HG03095 (cell line): ENCODE measurements around the gene ZNF423.

Experiments used
- ATAC-seq: cut with Tn5 transposase; IDR thresholded peaks from one replicate; pipeline ENCODE4 v1.9.1; 2021; ENCODE audit warnings: moderate library complexity; ENCODE audit not compliant: unreplicated experiment

ZNF423 gene

DNA sequence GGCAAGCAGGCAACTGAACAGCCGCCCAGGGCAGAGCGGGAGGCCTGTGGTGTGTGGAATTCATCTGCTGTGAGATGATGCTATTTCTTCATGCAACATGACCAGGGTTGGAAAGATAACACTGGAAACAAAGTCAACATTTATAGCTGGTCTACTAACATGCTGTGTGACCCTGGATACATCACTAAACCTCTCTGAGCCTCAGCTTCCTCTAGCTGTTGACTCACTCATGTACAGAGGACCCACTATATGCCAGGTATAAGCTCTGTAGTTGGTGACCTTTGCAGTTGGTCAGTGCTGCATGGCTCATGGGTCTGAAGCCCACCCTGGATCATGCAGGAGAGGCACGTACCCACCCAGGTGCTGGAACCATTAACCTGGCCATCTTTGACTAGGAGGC is 180.9 kb downstream of the ZNF423 start:
- ATAC-seq, result no peak

DNA sequence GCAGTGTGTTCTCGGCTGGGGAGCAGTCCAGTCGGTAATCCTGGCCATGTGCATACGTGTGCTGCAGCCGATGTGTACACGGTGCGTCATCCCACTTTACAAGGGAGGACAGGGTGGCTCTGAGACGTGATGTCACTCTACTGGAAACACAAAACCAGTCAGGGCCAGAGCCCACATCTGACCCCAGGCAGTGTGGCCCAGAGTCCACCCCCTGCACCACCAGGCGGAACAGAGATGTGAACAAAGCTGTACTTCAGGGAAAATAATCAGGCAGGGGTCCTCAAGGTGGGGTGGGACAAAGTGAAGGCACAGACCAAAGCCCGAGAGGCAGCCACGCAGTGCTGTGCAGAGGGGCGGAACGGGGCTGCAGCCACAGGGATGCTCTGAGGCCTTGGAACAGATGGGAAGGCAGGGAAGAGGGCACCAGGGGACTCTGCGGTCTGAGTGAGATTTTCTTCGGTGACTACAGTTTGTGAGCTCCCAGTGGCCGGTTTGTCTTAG is 181.5 kb downstream of the ZNF423 start:
- ATAC-seq, result no peak

DNA sequence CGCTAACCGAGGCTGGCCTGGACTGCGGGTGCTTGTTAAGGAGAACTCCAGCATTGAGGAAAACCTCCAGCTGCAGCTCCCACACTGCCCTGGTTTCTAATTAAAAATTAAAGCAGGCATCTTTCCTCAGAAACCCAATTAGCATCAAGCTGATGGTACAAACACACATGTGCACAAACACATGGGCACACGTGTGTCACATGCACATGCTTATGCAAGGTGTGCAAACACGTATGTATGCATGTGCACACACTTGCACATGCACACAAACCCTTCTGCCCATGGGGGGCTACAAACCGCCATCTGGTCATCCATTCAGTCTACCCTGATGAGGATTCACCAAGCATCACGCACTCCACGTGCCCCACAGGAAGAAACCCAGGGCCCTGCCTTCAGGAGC is 182.5 kb downstream of the ZNF423 start:
- ATAC-seq, result no peak

DNA sequence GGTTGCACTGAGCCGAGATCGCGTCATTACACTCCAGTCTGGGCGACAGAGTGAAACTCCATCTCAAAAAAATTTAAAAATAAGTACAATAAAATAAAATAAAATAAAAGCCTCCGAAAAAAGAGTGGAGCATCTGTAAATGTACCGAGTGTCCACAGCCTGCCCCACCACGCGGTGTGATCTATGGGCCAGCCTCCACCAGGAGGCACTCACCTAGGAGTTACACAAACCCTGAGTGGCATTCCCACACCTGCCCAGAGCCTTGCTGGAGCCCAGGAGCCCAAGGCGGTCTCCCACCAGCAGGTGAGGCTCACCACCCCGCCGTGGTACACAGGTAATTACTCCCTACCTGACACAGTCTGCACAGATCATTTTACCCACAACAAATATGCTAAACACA is 183.2 kb downstream of the ZNF423 start:
- no peak for ATAC-seq

DNA sequence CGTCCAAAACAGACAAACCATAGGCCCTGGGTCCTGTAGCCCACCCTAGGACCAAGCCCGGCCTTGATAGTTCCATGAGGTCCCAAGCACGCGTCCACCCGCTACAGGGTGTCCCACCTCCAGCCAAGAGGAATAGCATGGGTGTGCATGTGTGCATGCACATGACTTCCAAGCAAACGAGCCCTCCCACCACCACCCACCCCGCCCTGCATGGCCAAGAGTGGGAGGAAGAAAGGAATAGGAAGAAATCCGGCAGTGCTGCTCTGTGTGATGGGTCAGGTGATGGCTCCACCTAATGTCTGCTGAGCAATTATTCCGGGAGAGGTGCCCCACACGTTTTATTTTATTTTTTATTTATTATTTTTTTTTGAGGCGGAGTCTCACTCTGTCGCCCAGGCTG is 184.6 kb downstream of the ZNF423 start:
- ATAC-seq, result no peak

DNA sequence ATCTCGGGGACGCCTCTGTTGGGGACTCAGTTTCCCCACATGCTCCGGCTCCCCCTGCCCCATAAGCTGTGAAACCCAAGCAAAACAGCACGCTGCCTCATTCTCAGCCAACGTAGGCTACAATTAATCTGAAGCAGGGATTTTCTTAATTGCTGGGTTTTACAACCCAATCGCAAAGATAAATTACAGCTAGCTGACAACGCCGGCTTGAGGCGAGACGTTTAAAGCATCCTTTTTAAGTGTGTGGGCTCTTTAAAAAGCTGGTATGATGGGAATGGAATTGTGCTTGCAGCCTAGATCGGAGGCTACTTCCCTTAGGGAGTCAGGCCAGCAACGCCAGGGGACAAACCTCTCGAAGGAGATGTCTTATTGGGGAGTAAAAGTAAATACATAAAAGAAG is 185.3 kb downstream of the ZNF423 start:
- no peak for ATAC-seq

DNA sequence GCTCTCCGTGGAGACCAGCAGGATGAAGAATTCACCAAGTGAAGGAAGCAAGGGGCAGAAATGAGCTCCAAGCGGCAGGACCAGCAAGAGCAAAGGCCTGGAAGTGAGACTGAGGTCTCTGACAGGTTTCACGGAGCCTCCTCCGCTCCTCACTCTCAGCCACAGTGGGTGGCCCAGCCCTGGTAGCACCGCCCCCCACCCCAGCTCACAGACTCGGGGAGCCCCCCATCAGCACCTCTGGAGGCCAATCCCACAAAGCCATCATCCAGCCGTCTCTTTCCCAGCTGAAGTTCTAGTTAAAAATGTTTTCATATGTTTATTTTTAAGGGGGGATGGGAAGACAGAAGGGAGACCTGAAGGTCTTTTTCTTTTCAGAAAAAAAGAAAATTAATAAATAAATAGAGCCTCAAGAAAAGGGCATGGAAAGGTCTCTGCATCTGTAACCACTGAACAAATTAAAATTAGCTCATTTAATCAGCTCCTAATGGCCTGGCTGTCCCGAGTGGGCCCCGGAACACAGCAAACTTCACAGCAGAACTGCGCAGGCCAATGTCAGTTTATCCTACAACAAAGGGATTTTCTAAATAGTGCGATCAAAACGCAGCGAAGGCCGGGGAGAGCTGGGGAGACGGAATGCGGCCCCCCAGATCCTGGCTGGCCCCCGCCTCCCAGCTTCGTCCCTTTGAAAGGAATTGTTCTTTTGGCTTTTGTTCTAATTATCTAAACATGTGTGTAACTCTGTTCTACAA is 190.3 kb downstream of the ZNF423 start:
- no peak for ATAC-seq

DNA sequence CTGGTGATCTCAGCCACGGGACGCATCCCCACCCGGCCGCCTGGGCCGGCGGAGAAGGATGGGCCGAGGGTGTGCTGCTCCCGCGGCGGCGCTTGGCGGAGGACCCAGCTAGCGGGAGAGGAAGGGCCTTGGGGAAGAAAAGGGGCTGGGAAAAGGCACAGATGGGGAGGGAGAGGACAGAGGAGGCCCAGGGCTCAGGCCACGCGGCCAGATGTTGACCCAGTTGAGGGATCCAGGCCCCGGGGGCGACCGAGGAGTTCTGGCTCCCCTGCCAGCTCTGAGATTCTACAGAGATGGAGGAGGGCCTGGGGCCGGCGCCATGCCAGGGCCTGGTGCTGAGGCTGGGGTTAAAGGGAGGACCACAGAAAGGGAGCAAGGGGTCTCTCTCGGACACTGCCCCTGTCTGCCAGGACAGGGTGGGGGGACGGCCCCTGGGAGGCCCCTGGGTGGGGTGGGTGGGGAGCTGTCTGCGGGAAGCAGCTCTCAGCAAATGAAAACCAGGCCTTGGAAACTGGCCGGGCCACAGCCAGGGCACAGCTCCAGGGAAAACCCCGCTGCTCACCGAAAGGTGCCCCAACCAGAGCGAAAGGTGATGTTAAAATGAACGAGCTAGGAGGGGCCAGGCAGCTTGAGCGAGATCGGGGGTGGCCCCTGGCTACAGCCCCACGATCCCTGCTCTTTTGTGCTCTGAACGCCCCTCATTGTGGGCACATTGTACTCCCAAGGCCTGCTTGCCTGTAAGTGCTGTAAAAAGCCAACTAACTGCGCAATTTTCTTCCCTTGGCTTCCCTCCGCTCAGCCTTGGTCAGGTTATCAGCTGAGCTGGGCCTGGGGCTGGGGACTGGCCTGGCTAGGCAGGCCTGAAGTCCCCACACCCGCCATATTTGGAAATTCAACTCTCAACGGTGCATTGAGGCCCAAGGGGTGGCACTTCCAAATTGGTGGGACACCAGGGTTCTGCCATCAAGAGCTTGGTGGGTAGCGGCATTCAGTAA is 191.4 kb downstream of the ZNF423 start:
- ATAC-seq, result no peak

DNA sequence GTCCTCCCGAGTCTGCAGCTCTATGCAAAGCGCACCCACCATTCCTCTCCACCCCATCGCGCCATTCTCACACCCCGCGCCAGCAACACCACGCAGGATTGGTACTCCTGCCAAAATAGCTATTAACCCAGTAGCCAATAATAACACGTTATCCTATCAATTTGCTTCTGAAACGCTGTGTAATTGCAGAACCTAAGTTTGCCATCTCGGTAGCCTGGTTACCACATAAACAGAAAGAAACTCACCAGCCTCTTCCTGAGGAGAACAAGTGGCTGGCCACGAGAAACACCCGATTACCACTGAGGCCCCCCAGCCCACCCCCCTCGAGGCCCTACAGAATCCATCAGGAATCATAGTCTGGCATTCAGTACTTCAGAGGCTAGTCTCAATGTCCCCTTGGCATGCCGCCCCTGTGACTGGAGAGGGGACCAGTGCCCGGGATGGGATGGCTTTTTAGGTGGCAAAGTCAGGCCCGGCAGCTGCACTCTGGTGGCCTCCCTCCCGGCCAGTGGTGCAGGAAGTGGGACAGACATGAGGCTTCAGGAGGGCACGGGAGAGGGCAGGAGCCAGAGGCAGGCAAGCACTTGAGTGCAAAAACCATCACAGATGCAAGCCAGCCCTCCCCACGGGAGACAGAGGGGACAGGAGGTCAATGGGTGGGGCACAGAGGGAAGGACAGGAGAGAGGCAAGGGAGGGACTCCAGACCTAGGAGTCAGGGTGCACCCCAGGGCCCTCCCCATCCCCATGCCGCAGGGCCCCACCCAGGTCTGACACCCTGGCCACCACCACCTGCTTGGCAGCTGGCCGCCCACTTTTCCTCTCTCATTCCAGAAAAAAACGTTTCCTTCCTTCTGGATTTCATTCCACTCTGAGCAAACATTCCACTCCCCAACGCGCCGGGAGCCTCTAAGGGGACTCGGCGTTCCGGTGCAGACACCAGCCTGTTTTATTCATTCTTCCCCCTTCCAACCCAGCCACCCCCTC is 192.5 kb downstream of the ZNF423 start:
- ATAC-seq, result no peak

DNA sequence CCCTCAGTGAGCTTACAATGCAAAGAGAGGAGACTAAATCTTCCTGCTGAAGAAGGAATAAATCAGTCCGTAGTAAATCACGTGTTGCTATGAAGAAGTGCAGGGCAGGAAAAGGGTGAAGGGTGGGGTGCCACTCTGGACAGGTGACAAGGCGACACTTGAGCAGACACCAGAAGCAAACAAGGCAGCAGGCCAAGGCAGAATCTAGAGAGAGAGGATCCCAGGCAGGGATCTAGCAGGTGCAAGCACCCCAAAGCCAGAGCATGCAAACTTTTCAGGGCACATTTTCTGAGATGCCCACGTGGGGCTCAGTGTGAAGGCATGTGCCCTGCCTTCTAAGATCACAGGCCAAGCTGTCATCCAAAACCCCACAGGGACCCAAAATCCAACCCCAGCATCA is 193.3 kb downstream of the ZNF423 start:
- no peak for ATAC-seq

DNA sequence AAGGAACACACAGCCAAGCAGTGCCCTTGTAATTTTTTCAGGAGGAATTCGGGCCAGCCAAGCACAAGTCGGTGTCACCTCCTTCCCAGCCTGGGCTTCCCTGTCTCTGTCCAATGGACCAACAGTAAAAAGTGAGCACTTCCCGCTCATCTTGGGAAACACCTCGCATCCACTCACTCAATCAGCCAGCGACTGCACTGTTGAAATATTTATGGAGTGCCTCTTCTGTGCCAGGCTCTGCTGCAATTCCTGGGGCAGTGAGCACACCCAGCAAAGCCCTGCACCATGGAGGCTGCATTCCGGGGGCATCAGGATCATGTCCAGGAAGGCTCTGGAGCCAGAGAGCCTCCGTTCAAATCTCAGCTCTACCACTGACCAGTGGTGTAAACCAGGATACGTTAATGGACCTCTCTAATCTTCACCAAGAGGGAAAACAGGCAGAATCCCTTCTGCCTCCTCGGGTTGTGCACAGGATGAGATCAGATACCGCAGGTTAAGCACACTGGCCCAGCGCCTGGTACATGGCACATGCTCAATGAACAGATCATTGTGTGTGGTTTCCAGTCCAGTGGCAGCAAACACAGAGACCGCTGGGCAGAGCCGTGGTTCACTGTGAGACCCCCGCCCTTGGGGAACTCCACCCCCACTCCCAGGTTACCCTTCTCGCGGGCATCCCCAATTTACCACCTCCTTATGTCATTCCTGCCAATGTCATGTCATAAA is 194.3 kb downstream of the ZNF423 start:
- no peak for ATAC-seq

DNA sequence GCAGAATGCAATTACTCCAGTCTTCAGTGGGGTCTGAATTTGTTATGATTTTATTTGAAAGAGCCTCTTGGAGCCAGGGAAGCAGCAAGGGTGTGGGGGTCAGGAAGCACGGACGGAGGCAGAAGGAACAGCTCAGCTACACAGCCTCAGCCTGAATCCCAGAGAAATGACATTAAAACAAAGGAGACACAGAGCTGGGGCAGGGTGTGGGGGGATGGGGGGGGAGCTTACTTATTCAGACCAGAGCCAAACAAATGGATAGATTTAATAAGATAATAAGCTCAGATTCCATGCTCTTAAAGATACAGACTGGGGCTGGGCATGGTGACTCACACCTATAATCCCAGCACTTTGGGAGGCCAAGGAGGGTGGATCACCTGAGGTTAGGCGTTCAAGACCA is 195.3 kb downstream of the ZNF423 start:
- no peak for ATAC-seq

DNA sequence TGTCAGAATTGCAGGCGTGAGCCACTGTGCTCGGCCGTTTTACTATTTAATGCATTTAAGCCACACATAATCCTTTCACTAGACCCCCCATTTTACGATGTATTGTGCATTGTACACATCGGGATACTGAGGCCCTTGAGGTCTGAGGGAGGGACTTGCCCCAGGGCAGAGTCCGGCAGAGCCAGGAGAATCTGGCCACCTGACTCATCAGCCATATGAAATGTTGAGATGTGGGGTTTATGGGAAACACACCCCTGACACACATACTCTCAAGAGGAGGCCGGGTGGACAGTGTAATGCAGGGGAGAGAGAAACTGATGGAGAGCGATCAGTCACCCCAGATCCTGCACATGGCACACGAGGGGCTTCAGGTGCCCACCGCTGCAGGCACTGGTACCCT is 196.6 kb downstream of the ZNF423 start:
- no peak for ATAC-seq

DNA sequence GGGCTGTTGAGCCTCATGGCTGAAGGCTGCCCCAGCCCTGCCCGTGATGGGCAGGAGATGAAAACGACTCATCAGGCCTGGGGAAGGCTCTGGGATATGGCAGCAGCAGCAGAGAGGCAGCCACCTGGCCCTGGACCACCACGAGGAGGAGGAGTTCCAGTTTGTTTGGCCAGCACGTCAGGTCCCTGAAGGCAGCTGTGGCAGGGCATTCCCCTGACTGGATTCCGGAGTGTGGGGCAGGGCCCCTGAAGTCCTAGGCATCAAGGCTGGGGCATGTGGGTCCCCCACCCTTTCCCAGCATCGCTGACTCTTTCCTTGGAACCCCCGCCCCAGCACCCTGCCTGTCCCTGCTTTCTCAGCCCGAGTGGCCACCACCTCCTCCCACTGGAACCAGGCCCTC is 197.4 kb downstream of the ZNF423 start:
- ATAC-seq, result no peak

DNA sequence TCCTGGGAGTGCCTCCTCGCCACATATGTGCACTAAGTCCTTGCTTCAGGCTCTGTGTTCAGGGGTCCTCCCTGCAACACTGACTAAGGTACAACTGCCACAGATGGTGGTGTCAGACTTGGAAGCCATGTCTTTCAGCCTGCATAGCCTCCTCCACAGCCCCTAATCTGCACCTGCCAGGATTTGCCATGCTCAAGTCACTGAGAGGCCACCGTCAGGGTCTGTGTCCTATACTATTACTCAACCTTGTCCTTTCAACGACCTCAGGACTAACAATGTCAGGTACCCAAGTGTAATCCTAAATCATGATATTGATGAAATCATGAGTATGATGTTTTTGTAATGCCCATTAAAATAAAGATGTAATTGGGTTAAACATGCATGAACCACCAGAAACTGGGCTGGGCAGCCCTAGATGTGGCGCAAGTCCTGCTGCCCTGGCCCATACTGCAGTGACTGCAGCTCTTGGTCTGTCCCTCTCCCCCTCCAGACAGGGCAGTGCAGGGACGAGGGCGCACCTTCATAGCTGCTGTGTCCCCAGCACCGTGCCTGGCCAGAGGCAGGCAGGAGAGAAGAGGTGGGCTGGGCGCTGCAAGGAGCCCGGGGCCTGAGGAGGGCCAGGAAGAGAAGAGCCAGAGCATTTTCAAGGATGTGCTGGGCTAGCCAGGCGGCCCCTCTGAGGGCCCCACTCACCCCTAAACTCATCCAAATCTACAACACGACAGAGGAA is 198.0 kb downstream of the ZNF423 start:
- ATAC-seq, result no peak

DNA sequence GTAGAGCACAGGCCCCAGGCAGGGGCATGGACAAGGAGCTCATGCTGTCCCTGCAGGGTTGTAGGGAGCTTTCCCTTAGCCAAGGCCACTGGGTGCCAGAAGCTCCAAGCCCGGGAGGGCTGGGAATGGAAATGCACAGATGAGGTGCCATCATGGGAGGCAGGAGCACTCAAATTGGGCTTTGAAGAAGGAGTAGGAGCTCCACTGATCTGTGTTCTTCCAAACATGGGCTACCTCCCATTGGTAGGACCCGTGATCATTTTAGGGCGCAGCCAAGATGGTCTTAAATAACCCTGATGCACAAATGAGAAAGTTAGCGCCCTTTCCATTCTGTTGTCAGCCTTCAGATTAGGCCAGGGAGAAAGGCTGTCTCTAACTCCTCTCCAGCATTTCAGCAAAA is 201.5 kb downstream of the ZNF423 start:
- no peak for ATAC-seq

DNA sequence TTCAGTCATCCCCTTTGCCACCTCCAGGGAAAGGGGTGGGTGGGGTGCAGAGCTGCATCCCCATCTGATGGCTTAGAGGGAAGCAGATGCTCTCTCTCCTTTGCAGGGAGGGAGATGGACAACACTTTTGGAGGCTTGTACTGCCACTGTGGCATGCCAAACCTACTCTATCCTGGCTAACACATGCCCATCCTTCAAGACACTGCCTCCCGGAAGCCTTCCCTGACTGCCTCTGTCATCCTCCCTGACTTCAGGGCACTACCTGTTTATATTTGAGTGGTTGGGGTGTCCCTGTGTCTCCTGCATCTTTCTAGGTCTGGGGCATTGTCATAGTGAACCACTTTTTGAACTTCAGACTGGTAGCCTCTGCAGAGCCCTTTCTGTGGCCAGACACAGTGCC is 202.3 kb downstream of the ZNF423 start:
- ATAC-seq, result no peak

DNA sequence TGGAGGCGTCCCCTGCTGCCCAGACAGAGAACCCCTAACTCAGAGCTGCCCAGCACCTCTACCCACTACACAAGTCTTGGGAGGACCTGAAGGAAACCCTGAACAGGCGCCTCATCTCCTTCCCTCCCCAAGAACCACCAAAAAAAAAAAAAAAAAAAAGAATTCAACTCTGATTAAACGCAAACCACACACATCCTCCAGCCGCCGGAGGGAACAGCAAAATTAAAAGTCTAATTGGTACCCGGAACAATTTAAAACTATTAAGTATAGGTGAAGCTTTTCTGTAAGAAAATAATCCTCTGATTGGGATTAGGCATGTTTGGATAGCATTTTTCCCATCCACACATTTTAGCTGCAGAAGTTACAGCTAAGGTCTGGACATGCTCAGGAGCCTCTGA is 202.7 kb downstream of the ZNF423 start:
- ATAC-seq, result no peak

DNA sequence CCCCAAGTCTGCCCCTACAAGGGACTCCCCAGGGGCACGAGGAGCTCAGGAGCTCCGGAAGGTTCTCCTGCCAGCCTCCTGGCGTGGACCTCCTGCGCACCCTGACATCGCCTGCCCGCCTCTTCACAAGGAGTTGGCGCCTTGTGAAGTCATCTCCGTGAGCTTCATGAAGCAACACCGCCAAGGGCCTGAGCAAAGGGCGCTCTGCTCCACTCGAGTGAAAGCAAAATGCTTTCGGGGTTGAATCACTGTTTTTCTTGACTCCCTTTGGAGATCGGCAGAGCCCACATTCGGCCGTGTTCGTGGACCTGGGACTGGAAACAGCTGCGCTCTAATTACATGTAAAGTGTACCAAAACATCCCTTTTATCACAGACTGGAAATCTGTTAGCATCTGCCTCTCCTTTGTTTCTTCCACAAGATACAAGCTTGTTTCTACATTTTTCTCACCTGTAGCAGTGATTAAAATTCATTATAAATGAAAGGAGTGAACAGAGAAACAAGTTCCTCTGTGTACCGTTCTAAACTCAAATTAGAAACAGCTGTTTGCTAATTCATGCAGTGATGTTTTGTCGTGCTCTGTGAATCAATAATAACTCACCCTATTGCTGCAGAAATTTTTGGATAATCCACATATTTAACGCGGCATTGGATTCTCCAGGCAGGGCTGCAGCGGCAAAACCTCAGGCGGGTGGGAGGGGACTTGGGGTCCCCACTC is 203.3 kb downstream of the ZNF423 start:
- ATAC-seq, result no peak
